LNCAP (cell line): ENCODE results near the gene RSPH1.

Experiments
- TF ChIP-seq, protein P1 (sequence below): fragments of 450-650 bp; IDR thresholded peaks from 2 replicates; pipeline ENCODE4 v1.5.1; 2017; ENCODE audit warnings: mild to moderate bottlenecking

Gene RSPH1

GRCh38 chr21:42480736-42481135, 15.3 kb downstream of the RSPH1 start:
- TF ChIP-seq, protein P1, sequence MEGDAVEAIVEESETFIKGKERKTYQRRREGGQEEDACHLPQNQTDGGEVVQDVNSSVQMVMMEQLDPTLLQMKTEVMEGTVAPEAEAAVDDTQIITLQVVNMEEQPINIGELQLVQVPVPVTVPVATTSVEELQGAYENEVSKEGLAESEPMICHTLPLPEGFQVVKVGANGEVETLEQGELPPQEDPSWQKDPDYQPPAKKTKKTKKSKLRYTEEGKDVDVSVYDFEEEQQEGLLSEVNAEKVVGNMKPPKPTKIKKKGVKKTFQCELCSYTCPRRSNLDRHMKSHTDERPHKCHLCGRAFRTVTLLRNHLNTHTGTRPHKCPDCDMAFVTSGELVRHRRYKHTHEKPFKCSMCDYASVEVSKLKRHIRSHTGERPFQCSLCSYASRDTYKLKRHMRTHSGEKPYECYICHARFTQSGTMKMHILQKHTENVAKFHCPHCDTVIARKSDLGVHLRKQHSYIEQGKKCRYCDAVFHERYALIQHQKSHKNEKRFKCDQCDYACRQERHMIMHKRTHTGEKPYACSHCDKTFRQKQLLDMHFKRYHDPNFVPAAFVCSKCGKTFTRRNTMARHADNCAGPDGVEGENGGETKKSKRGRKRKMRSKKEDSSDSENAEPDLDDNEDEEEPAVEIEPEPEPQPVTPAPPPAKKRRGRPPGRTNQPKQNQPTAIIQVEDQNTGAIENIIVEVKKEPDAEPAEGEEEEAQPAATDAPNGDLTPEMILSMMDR = no peak

- TF ChIP-seq, protein P1 = no peak
Observed at GRCh38 chr21:42479582-42479981, 16.4 kb downstream of the RSPH1 start.

GRCh38 chr21:42478504-42478903, 17.5 kb downstream of the RSPH1 start:
- TF ChIP-seq, protein P1 = no peak

GRCh38 chr21:42476388-42477331, 19.4 kb downstream of the RSPH1 start:
- TF ChIP-seq, protein P1 = no peak

DNA sequence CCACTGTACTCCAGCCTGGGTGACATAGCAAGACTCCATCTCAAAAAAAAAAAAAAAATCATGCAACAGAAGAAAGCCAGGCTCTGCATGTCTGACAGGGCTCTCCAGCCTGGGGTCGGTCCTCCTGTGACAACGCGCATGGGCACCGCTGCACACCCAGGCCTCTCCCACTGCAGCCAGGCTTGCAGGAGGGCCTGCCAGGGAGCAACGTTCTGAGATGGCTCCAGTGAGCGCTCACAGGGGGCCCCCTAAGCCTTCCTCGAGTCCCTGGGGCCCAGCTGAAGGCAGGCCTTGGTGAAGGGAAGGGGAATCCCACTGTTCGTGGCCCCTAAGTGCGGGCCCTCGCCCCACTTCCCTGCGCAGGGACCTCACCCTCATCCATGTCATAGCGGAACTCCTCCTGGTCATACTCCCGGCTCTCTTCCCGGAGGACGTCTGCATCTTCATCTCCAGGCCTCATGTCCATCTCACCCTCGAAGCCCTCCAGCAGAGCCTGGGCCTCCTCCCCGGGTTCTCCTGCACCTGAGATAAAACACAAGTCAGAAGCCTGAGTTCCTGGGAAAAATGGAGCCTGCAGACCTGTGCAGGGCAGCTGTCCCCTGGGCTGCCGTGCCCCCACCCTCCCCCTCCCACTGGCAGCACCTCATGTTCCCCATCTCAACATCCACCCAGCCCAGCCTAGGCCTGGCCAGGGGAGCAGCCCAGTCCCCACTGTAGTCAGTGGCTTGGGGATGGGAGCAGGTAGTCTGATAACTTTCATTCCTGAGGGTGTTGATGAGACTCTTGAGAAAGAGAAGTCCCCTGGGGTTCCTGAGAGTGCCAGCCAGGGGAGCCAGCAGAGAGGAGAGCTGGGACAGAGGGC, 20.3 kb downstream of the RSPH1 start:
- TF ChIP-seq, protein P1 = no peak

- TF ChIP-seq, protein P1 = no peak
Observed at GRCh38 chr21:42475036-42475435, 21.0 kb downstream of the RSPH1 start.

- TF ChIP-seq, protein P1 = no peak
Observed at GRCh38 chr21:42474043-42474831, 21.8 kb downstream of the RSPH1 start.
